IMR-90 (cell line): Measurements from ENCODE around the gene FGD5. TPM values are rescaled to one million over a fixed set of nuclear protein-coding genes. Genes with fewer than 3 reads are reported as not detected.

Source experiments
- ATAC-seq: fragments of 200-7000 bp; cut with Tn5 transposase; 2 replicates; pipeline ENCODE4 v1.9.1; 2020; ENCODE audit warnings: low read depth, mild to moderate bottlenecking, moderate library complexity
- BruUV-seq: library from RNA; stranded (reverse); fragments of 400-500 nt; replicated peaks from 2 replicates; lab custom pipeline; 2021; lab: Mats Ljungman, UMichigan
- CTCF ChIA-PET: fragments of 300-600 bp; formaldehyde crosslinking; extraction: SDS; loops from one replicate; lab custom pipeline; 2021; ENCODE audit warnings: antibody characterized with exemption; lab: Yijun Ruan, JAX
- POLR2A ChIA-PET: fragments of 300-600 bp; sonication (Branson Sonifier 250); formaldehyde crosslinking; loops from one replicate; lab custom pipeline; 2022; ENCODE audit warnings: antibody characterized with exemption; ENCODE audit not compliant: unreplicated experiment; lab: Charles Lee
- DNase-seq: peaks from one replicate; pipeline ENCODE4 v3.0.0; 2013
- H2AFZ ChIP-seq: replicated peaks from 2 replicates; pipeline ENCODE3; 2013; ENCODE audit warnings: low read length, mild to moderate bottlenecking; ENCODE audit not compliant: poor library complexity
- H2AK5ac ChIP-seq: 2 replicates; pipeline ENCODE4 v1.6.1; 2013; ENCODE audit warnings: low read depth, low read length, inconsistent platforms
- H2AK9ac ChIP-seq: replicated peaks from 2 replicates; pipeline ENCODE3; 2013; ENCODE audit warnings: mild to moderate bottlenecking, low read depth, low read length, moderate library complexity; ENCODE audit not compliant: poor library complexity
- H2BK120ac ChIP-seq: 2 replicates; pipeline ENCODE4 v1.6.1; 2013; ENCODE audit warnings: low read depth, low read length, inconsistent platforms
- H2BK15ac ChIP-seq: 3 replicates; pipeline ENCODE4 v1.6.1; 2013; ENCODE audit warnings: low read depth, low read length, inconsistent platforms
- H2BK20ac ChIP-seq: 2 replicates; pipeline ENCODE4 v1.6.1; 2013; ENCODE audit warnings: low read depth, mild to moderate bottlenecking, inconsistent platforms, low read length, moderate library complexity
- H2BK5ac ChIP-seq: 2 replicates; pipeline ENCODE4 v1.6.1; 2013; ENCODE audit warnings: mild to moderate bottlenecking, low read depth, low read length, inconsistent platforms; ENCODE audit not compliant: poor library complexity, severe bottlenecking
- H3K14ac ChIP-seq: replicated peaks from 2 replicates; pipeline ENCODE4 v1.6.1; 2013; ENCODE audit warnings: low read depth, low read length, inconsistent platforms
- H3K18ac ChIP-seq: 2 replicates; pipeline ENCODE4 v1.6.1; 2013; ENCODE audit warnings: low read depth, low read length, control low read depth
- H3K23ac ChIP-seq: 2 replicates; pipeline ENCODE4 v1.6.1; 2013; ENCODE audit warnings: low read depth, low read length, inconsistent platforms
- H3K27ac ChIP-seq: 2 replicates; pipeline ENCODE4 v1.5.1; 2013; ENCODE audit warnings: mild to moderate bottlenecking, control low read depth, low read length; ENCODE audit not compliant: insufficient read depth
- H3K27me3 ChIP-seq: 2 replicates; pipeline ENCODE4 v1.6.1; 2013; ENCODE audit warnings: low read length; ENCODE audit not compliant: control insufficient read depth, insufficient read depth
- H3K36me3 ChIP-seq: 2 replicates; pipeline ENCODE4 v1.6.1; 2013; ENCODE audit warnings: low read length, mixed read lengths; ENCODE audit not compliant: control insufficient read depth, insufficient read depth
- H3K4ac ChIP-seq: 2 replicates; pipeline ENCODE4 v1.6.1; 2013; ENCODE audit warnings: low read depth, low read length, inconsistent platforms
- H3K4me1 ChIP-seq: 2 replicates; pipeline ENCODE4 v1.6.1; 2013; ENCODE audit warnings: low read length, mixed read lengths; ENCODE audit not compliant: control insufficient read depth, insufficient read depth
- H3K4me2 ChIP-seq: 2 replicates; pipeline ENCODE4 v1.6.1; 2013; ENCODE audit warnings: low read depth, mild to moderate bottlenecking, control low read depth, low read length, moderate library complexity
- H3K4me3 ChIP-seq: 2 replicates; pipeline ENCODE4 v1.5.1; 2013; ENCODE audit warnings: low read depth, mild to moderate bottlenecking, control low read depth, low read length, moderate library complexity; ENCODE audit not compliant: insufficient read depth
- H3K56ac ChIP-seq: 2 replicates; pipeline ENCODE4 v1.6.1; 2013; ENCODE audit warnings: low read length, inconsistent platforms; ENCODE audit not compliant: insufficient read depth; ENCODE audit errors: extremely low read depth
- H3K79me1 ChIP-seq, 2 experiments: 2 replicates each; pipeline ENCODE4 v1.6.1; 2013; ENCODE audit warnings: low read length in 2 of 2, inconsistent platforms in 1 of 2, low read depth in 1 of 2
- H3K9ac ChIP-seq: 2 replicates; pipeline ENCODE4 v1.6.1; 2013; ENCODE audit warnings: low read depth, low read length, control low read depth
- H3K9me1 ChIP-seq: 2 replicates; pipeline ENCODE4 v1.6.1; 2013; ENCODE audit warnings: low read length, inconsistent platforms; ENCODE audit not compliant: insufficient read depth
- H3K9me3 ChIP-seq: 2 replicates; pipeline ENCODE4 v1.6.1; 2013; ENCODE audit warnings: low read length; ENCODE audit not compliant: control insufficient read depth, insufficient read depth
- H4K20me1 ChIP-seq: 2 replicates; pipeline ENCODE4 v1.6.1; 2013; ENCODE audit warnings: low read length, inconsistent platforms; ENCODE audit not compliant: insufficient read depth
- H4K5ac ChIP-seq: 2 replicates; pipeline ENCODE4 v1.6.1; 2013; ENCODE audit warnings: mild to moderate bottlenecking, low read depth, low read length, control low read depth
- H4K8ac ChIP-seq, 2 experiments: 2 replicates each; pipeline ENCODE4 v1.6.1; 2013; ENCODE audit warnings: low read depth in 2 of 2, low read length in 2 of 2, control low read depth in 1 of 2, inconsistent platforms in 1 of 2
- H4K91ac ChIP-seq: 2 replicates; pipeline ENCODE4 v1.6.1; 2013; ENCODE audit warnings: low read depth, low read length, inconsistent platforms; ENCODE audit not compliant: insufficient read depth
- BHLHE40 ChIP-seq: fragments of 150-350 bp; IDR thresholded peaks from 2 replicates; pipeline ENCODE4 v1.6.1; 2016; ENCODE audit warnings: mild to moderate bottlenecking, low read depth, low read length
- CEBPB ChIP-seq: IDR thresholded peaks from 2 replicates; pipeline ENCODE4 v1.6.1; 2012; ENCODE audit warnings: low read depth, low read length, improper control_type of control experiment
- CHD1 ChIP-seq: IDR thresholded peaks from 2 replicates; pipeline ENCODE4 v1.6.1; 2012; ENCODE audit warnings: low read depth, low read length, improper control_type of control experiment
- CTCF ChIP-seq: conservative IDR thresholded peaks from 2 replicates; pipeline ENCODE4 v1.5.1; 2012; ENCODE audit warnings: mild to moderate bottlenecking, low read depth, low read length, improper control_type of control experiment
- FOS ChIP-seq: fragments of 150-350 bp; IDR thresholded peaks from 2 replicates; pipeline ENCODE4 v1.6.1; 2016; ENCODE audit warnings: low read depth, low read length
- MAFK ChIP-seq: IDR thresholded peaks from 2 replicates; pipeline ENCODE4 v1.6.1; 2012; ENCODE audit warnings: low read depth, low read length, improper control_type of control experiment
- MAZ ChIP-seq: IDR thresholded peaks from 2 replicates; pipeline ENCODE4 v1.6.1; 2012; ENCODE audit warnings: low read depth, mild to moderate bottlenecking, low read length, improper control_type of control experiment, moderate library complexity, borderline replicate concordance
- MXI1 ChIP-seq: IDR thresholded peaks from 2 replicates; pipeline ENCODE4 v1.6.1; 2012; ENCODE audit warnings: low read depth, mild to moderate bottlenecking, low read length, moderate library complexity, borderline replicate concordance
- NFE2L2 ChIP-seq: fragments of 150-350 bp; IDR thresholded peaks from 2 replicates; pipeline ENCODE4 v1.6.1; 2016; ENCODE audit warnings: low read depth, mild to moderate bottlenecking, low read length
- POLR2A ChIP-seq: IDR thresholded peaks from 2 replicates; pipeline ENCODE4 v1.6.1; 2012; ENCODE audit warnings: mild to moderate bottlenecking, low read depth, low read length
- RAD21 ChIP-seq: IDR thresholded peaks from 2 replicates; pipeline ENCODE4 v1.6.1; 2012; ENCODE audit warnings: low read length, improper control_type of control experiment
- RCOR1 ChIP-seq: IDR thresholded peaks from 2 replicates; pipeline ENCODE4 v1.6.1; 2012; ENCODE audit warnings: mild to moderate bottlenecking, low read length, improper control_type of control experiment; ENCODE audit not compliant: insufficient replicate concordance
- RFX5 ChIP-seq: IDR thresholded peaks from 2 replicates; pipeline ENCODE4 v1.8.0; 2012; ENCODE audit warnings: low read depth, mild to moderate bottlenecking, low read length, moderate library complexity
- SMC3 ChIP-seq: fragments of 150-350 bp; IDR thresholded peaks from 2 replicates; pipeline ENCODE4 v1.6.1; 2016; ENCODE audit warnings: low read depth, mild to moderate bottlenecking, antibody characterized with exemption, low read length, moderate library complexity
- WGBS, 2 experiments: methylation state at CpG; one replicate each; pipeline versions ENCODE4 v1.1.5 to v1.1.7; 2013; ENCODE audit warnings: missing lambda C conversion rate in 2 of 2; ENCODE audit not compliant: insufficient read length in 1 of 2; ENCODE audit errors: extremely low coverage in 2 of 2; 5-methylcytosine and 5-hydroxymethylcytosine counted together
- dilution Hi-C: fragments of 300-500 bp; cut with HindIII; formaldehyde crosslinking; loops from one replicate; pipeline ENCODE4 v1.14.3; 2018; ENCODE audit warnings: low sequenced_read_pairs; ENCODE audit not compliant: unreplicated experiment
- in situ Hi-C: fragments of 300-500 bp; cut with MboI; formaldehyde crosslinking; loops from 3 replicates; pipeline ENCODE4 v1.14.3; 2019; ENCODE audit warnings: low sequenced_read_pairs, inconsistent platforms, mixed read lengths
- intact Hi-C: fragments of 100-400 bp; cut with micrococcal nuclease; formaldehyde crosslinking; loops from 2 replicates; pipeline ENCODE4 v1.10.0; 2022
- polyA plus RNA-seq, 3 experiments: library from polyadenylated mRNA; depleted of rRNA; stranded (reverse); fragments of >200 nt; gene quantifications; 2 replicates each; pipeline ENCODE4 v1.2.3, GENCODE V29; 2012; ENCODE audit warnings: low replicate concordance in 1 of 3
- total RNA-seq: library from RNA; depleted of rRNA; stranded (reverse); fragments of >200 nt; gene quantifications from 2 replicates; pipeline ENCODE4 v1.2.3, GENCODE V29; 2012
- TF ChIP-seq, protein P1 (sequence below): fragments of 150-350 bp; IDR thresholded peaks from 2 replicates; pipeline ENCODE4 v1.6.1; 2016; ENCODE audit warnings: low read depth, mild to moderate bottlenecking, low read length, moderate library complexity, borderline replicate concordance
- TF ChIP-seq, protein P2 (sequence below): fragments of 150-350 bp; IDR thresholded peaks from 2 replicates; pipeline ENCODE4 v1.6.1; 2017; ENCODE audit warnings: mild to moderate bottlenecking, antibody characterized with exemption, low read length, low read depth

The FGD5 gene
- total and polyA plus RNA-seq, 2 of the 4 experiments (the other 2 are of a cell fraction) = not detected

DNA sequence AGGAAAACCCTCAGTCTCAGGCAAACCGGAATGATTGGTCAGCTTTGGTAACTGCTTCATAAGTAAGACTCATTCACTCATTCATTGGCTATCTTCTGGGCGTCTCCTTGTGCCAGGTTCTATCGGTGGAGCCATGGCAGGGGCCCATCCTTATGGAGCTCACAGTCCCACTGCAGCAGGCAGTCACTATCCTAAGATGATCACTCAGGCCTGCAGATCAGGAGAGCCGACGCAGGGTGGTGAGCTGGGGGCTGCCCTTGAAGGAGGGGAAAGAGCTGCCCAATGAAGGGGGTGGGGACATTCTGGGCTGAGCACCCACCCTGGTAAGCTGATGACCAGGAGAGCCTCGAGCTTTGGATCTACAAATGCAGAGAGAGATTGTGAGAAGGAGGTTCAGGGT lies 20.5 kb upstream of the FGD5 start:
- Histone ChIP-seq H3K4ac (no peak overlapping the region), H3K18ac (no peak overlapping the region), H2BK120ac (no peak overlapping the region), H3K9me3 (no peaks in the 10 kb centered on the region), H3K27ac (no peak overlapping the region), H2BK5ac (no peak overlapping the region), H2AK5ac (no peak overlapping the region), H4K91ac (no peak overlapping the region), H2BK15ac (no peak overlapping the region), H2AFZ (no peak overlapping the region), H4K20me1 (no peaks in the 10 kb centered on the region), H3K14ac (no peak overlapping the region), H3K79me1 (no peaks in the 10 kb centered on the region), H3K23ac (no peak overlapping the region), H4K5ac (no peak overlapping the region), H3K56ac (no peak overlapping the region), H2BK20ac (no peak overlapping the region), H3K27me3 (peaks cover 35% of the 10 kb centered on the region), H3K4me2 (no peak overlapping the region), H2AK9ac (no peak overlapping the region), H3K4me1 (no peaks in the 10 kb centered on the region), H3K9me1 (no peaks in the 10 kb centered on the region), H3K4me3 (no peak overlapping the region), H3K36me3 (no peaks in the 10 kb centered on the region), H3K9ac (no peak overlapping the region), H4K8ac (no peak overlapping the region)
- ATAC-seq (no peak), DNase-seq (no peak)
- in situ Hi-C loops (no loop called here), intact Hi-C loops (no loop called here), dilution Hi-C loops (no loop called here)
- BruUV-seq = no TSS peak
- no CpG with 5 or more reads among the region's 6 CpGs for WGBS, 2 experiments
- ChIA-PET CTCF (interaction anchor here (0.8 kb wide), 1 partner anchor 300 kb away, joined by 3 read pairs; no protein-coding TSS in a partner anchor), POLR2A (no interaction called here)
- TF ChIP-seq, protein P1, sequence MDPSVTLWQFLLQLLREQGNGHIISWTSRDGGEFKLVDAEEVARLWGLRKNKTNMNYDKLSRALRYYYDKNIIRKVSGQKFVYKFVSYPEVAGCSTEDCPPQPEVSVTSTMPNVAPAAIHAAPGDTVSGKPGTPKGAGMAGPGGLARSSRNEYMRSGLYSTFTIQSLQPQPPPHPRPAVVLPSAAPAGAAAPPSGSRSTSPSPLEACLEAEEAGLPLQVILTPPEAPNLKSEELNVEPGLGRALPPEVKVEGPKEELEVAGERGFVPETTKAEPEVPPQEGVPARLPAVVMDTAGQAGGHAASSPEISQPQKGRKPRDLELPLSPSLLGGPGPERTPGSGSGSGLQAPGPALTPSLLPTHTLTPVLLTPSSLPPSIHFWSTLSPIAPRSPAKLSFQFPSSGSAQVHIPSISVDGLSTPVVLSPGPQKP = no peak
- TF ChIP-seq SMC3 = no peak
- no peak for TF ChIP-seq NFE2L2
- TF ChIP-seq FOS = no peak
- TF ChIP-seq, protein P2, sequence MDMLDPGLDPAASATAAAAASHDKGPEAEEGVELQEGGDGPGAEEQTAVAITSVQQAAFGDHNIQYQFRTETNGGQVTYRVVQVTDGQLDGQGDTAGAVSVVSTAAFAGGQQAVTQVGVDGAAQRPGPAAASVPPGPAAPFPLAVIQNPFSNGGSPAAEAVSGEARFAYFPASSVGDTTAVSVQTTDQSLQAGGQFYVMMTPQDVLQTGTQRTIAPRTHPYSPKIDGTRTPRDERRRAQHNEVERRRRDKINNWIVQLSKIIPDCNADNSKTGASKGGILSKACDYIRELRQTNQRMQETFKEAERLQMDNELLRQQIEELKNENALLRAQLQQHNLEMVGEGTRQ = no peak
- no peak for TF ChIP-seq CHD1
- TF ChIP-seq MAZ = no peak
- no peak for TF ChIP-seq RAD21
- TF ChIP-seq POLR2A = no peak
- no peak for TF ChIP-seq MXI1
- TF ChIP-seq CTCF = no peak
- TF ChIP-seq BHLHE40 = no peak
- TF ChIP-seq MAFK = no peak
- no peak for TF ChIP-seq RFX5
- no peak for TF ChIP-seq RCOR1
- no peak for TF ChIP-seq CEBPB
